Endothelial cell of umbilical vein (primary cell): ENCODE data around the gene SBDS. TPM values are rescaled to one million over a fixed set of nuclear protein-coding genes. Genes with fewer than 3 reads are reported as not detected.

Experiments used
- BruUV-seq: library from RNA; stranded (reverse); fragments of 400-500 nt; replicated peaks from 2 replicates; lab custom pipeline; 2021; lab: Mats Ljungman, UMichigan
- CTCF ChIA-PET: fragments of 300-600, 350-600 bp; sonication (Branson Sonifier 250); formaldehyde crosslinking; loops from one replicate; lab custom pipeline; 2021; ENCODE audit warnings: antibody characterized with exemption, inconsistent platforms; lab: Charles Lee
- POLR2A ChIA-PET: fragments of 300-600, 350-600 bp; sonication (Branson Sonifier 250); formaldehyde crosslinking; loops from one replicate; lab custom pipeline; 2021; ENCODE audit warnings: antibody characterized with exemption, inconsistent platforms; lab: Charles Lee
- DNase-seq: peaks from one replicate; pipeline ENCODE4 v3.0.0-alpha.2; 2011; ENCODE audit warnings: low read depth, low spot score
- FAIRE-seq: peaks from 2 replicates; lab custom pipeline; 2011; peaks lifted over from hg19 to GRCh38; lab: Jason Lieb, UNC
- H2AFZ ChIP-seq: 2 replicates; pipeline ENCODE4 v1.6.0; 2012; ENCODE audit warnings: low read depth, low read length, control low read depth, inconsistent platforms
- H3K27ac ChIP-seq: 2 replicates; pipeline ENCODE4 v1.5.1; 2011; ENCODE audit warnings: low read depth, mild to moderate bottlenecking, control low read depth, low read length, moderate library complexity; ENCODE audit not compliant: insufficient read depth
- H3K27me3 ChIP-seq, 2 experiments: 2 replicates each; pipeline versions ENCODE4 v1.6.0 to v1.6.1; 2011; ENCODE audit warnings: low read length in 2 of 2, mixed read lengths in 1 of 2; ENCODE audit not compliant: control insufficient read depth in 2 of 2, insufficient read depth in 2 of 2
- H3K36me3 ChIP-seq, 2 experiments: 2 replicates in 1 of 2; 3 replicates in 1 of 2; pipeline ENCODE4 v1.5.1; 2011; ENCODE audit warnings: low read length in 2 of 2, mild to moderate bottlenecking in 1 of 2, moderate library complexity in 1 of 2; ENCODE audit not compliant: control insufficient read depth in 2 of 2, insufficient read depth in 2 of 2; ENCODE audit errors: extremely low read depth in 1 of 2
- H3K4me1 ChIP-seq: 3 replicates; pipeline ENCODE4 v1.5.1; 2011; ENCODE audit warnings: mild to moderate bottlenecking, low read length; ENCODE audit not compliant: control insufficient read depth, insufficient read depth; ENCODE audit errors: extremely low read depth
- H3K4me2 ChIP-seq: 2 replicates; pipeline ENCODE4 v1.6.1; 2011; ENCODE audit warnings: low read length, control low read depth, mixed read lengths; ENCODE audit not compliant: insufficient read depth
- H3K4me3 ChIP-seq, 3 experiments: fragments of 200-600 bp in 1 of 3; sonication (generic), shearing (Covaris generic) in 1 of 3; replicated peaks in 1 of 3; 2 replicates each; pipeline ENCODE4 v1.5.1; 2011 to 2016; ENCODE audit warnings: control low read depth in 3 of 3, low read length in 3 of 3, mild to moderate bottlenecking in 2 of 3, inconsistent platforms in 1 of 3, low read depth in 1 of 3, moderate library complexity in 1 of 3; ENCODE audit not compliant: insufficient read depth in 1 of 3
- H3K79me2 ChIP-seq: 2 replicates; pipeline ENCODE4 v1.6.0; 2012; ENCODE audit warnings: low read length, inconsistent platforms; ENCODE audit not compliant: control insufficient read depth, insufficient read depth
- H3K9ac ChIP-seq: replicated peaks from 2 replicates; pipeline ENCODE3; 2011; ENCODE audit warnings: low read length, control low read depth; ENCODE audit not compliant: insufficient read depth; ENCODE audit errors: extremely low read depth
- H3K9me1 ChIP-seq: replicated peaks from 3 replicates; pipeline ENCODE4 v1.6.0; 2011; ENCODE audit warnings: mild to moderate bottlenecking, low read length; ENCODE audit not compliant: control insufficient read depth, insufficient read depth; ENCODE audit errors: extremely low read depth
- H3K9me3 ChIP-seq: replicated peaks from 2 replicates; pipeline ENCODE4 v1.5.1; 2012; ENCODE audit warnings: low read length, inconsistent platforms; ENCODE audit not compliant: control insufficient read depth, insufficient read depth
- H4K20me1 ChIP-seq: replicated peaks from 2 replicates; pipeline ENCODE3; 2011; ENCODE audit warnings: mild to moderate bottlenecking, low read length; ENCODE audit not compliant: control insufficient read depth, insufficient read depth; ENCODE audit errors: extremely low read depth
- EZH2 ChIP-seq: IDR thresholded peaks from 2 replicates; pipeline ENCODE4 v1.6.1; 2012; ENCODE audit warnings: borderline replicate concordance, low read depth, mild to moderate bottlenecking, moderate library complexity, low read length, inconsistent platforms; ENCODE audit not compliant: severe bottlenecking
- FOS ChIP-seq: IDR thresholded peaks from 2 replicates; pipeline ENCODE4 v1.6.1; 2011; ENCODE audit warnings: mild to moderate bottlenecking, low read length, moderate library complexity, borderline replicate concordance; ENCODE audit not compliant: insufficient read depth
- GATA2 ChIP-seq: IDR thresholded peaks from 2 replicates; pipeline ENCODE4 v1.7.0; 2011; ENCODE audit warnings: low read depth, mild to moderate bottlenecking, moderate library complexity, mixed read lengths, low read length; ENCODE audit not compliant: insufficient read length, insufficient read depth
- JUN ChIP-seq: IDR thresholded peaks from 2 replicates; pipeline ENCODE4 v1.6.1; 2011; ENCODE audit warnings: borderline replicate concordance, low read depth; ENCODE audit not compliant: insufficient read length, insufficient read depth
- MYC ChIP-seq: IDR thresholded peaks from one replicate; pipeline ENCODE4 v1.6.1; 2011; ENCODE audit warnings: mild to moderate bottlenecking, low read depth, low read length
- POLR2A ChIP-seq: IDR thresholded peaks from 2 replicates; pipeline ENCODE4 v1.6.1; 2012; ENCODE audit warnings: low read depth, mild to moderate bottlenecking, control low read depth, low read length
- POLR2AphosphoS5 ChIP-seq: IDR thresholded peaks from 2 replicates; pipeline ENCODE4 v1.6.1; 2012; ENCODE audit warnings: low read depth, mild to moderate bottlenecking, control low read depth, low read length, moderate library complexity; ENCODE audit not compliant: insufficient read depth
- dilution Hi-C: fragments of 300-500 bp; cut with MboI; formaldehyde crosslinking; loops from one replicate; pipeline ENCODE4 v1.15.0; 2019; ENCODE audit warnings: low sequenced_read_pairs; ENCODE audit not compliant: extremely low pct_ligation_motif_present
- intact Hi-C: fragments of 100-400 bp; cut with micrococcal nuclease; formaldehyde crosslinking; loops from one replicate; pipeline ENCODE4 v1.10.0; 2022
- polyA plus RNA-seq, 4 experiments: library from polyadenylated mRNA; depleted of rRNA in 3 of 4; stranded (reverse) in 3 of 4; unstranded in 1 of 4; fragments of >200 nt; gene quantifications; 2 replicates each; pipeline versions ENCODE4 v1.2.1 to v1.2.3, GENCODE V29; 2011 to 2012; ENCODE audit warnings: missing spikeins in 1 of 4
- total RNA-seq: library from RNA; stranded (reverse); gene quantifications from 2 replicates; pipeline ENCODE4 v1.2.3, GENCODE V29; 2021
- TF ChIP-seq, protein P1 (sequence below): IDR thresholded peaks from 2 replicates; pipeline ENCODE4 v1.6.1; 2011; ENCODE audit not compliant: insufficient read depth, insufficient read length
- TF ChIP-seq, protein P2 (sequence below), 2 donors: IDR thresholded peaks; 1 replicate in 1 of 2; 2 replicates in 1 of 2; pipeline ENCODE4 v1.5.1; 2011; ENCODE audit warnings: low read length in 2 of 2, mild to moderate bottlenecking in 2 of 2, moderate library complexity in 2 of 2, control low read depth in 1 of 2, inconsistent platforms in 1 of 2, low read depth in 1 of 2; ENCODE audit not compliant: insufficient read depth in 1 of 2; ENCODE audit errors: extremely low read depth in 1 of 2

Gene SBDS
- total and polyA plus RNA-seq, 2 donors (not counting 3 experiments of a cell fraction or from before 2014, with no cell fraction given): 30.7 to 86.5 TPM

DNA sequence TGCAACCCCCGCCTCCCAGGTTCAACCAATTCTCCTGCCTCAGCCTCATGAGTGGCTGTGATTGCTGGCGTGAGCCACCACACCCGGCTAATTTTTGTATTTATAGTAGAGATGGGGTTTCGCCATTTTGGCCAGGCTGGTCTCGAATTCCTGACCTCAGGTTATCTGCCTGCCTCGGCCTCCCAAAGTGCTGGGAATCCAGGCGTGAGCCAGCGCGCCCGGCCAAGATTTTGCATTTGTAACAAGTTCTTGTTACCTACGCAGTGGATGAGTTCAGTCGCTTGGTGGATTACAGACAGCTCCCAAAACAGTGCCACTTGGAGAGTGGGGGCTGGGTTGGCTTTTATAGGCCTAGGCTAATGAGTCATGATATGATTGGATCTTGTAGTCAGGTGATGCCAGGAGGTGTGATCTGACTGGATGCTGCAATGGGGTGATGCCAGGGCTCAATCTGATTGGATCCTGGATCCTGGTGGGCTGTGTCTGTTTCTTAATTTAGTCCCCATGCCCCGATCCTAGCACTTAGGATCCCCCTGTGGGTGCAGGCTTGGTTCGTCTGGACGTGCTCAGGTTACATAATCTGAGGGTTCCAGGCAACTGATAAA lies 20.3 kb downstream of the SBDS start:
- no peaks in the 10 kb centered on the region for H3K9me1 ChIP-seq
- ChIA-PET POLR2A (interaction anchor here (0.5 kb wide), 1 partner anchor 351 kb away, joined by 3 read pairs; no protein-coding TSS in a partner anchor), CTCF (no interaction called here)
- no peaks in the 10 kb centered on the region for H3K79me2 ChIP-seq
- BruUV-seq: no TSS peak
- H3K4me3 ChIP-seq: no peak overlapping the region
- no peak overlapping the region for H2AFZ ChIP-seq
- H3K36me3 ChIP-seq: no peaks in the 10 kb centered on the region
- DNase-seq (no peak), FAIRE-seq (no peak)
- H3K9me3 ChIP-seq: no peaks in the 10 kb centered on the region
- no peak overlapping the region for H3K27ac ChIP-seq
- TF ChIP-seq POLR2AphosphoS5 (no peak), JUN (no peak), GATA2 (no peak), EZH2 (no peak), FOS (no peak), MYC (no peak)
- intact Hi-C loops (no loop called here), dilution Hi-C loops (no loop called here)
- H4K20me1 ChIP-seq: no peaks in the 10 kb centered on the region
- H3K9ac ChIP-seq: no peak overlapping the region
- no peaks in the 10 kb centered on the region for H3K4me1 ChIP-seq
- no peak overlapping the region for H3K4me2 ChIP-seq
- H3K27me3 ChIP-seq: no peaks in the 10 kb centered on the region

DNA sequence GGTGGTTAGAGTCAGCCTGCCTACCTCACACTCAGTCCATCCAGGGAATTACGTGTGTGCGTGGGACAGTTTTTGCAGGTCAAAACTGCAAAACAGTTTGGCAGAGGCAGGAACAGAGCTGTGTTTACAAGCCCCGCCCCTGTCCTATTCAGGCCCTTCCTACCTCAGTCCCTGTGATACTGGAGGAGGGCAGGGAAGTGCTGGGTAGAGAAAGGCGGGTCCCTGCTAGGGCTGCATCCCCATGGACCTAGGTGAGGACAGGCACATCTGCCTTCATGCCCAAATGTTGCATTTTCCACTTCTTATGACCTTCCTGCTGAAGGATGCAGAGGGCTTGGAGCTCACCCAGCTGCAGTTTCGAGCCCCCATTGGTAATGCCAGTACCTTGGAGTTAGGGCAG lies 25.1 kb downstream of the SBDS start:
- Histone ChIP-seq H3K27ac (no peak overlapping the region), H3K36me3 (no peaks in the 10 kb centered on the region), H3K9me3 (no peaks in the 10 kb centered on the region), H3K79me2 (no peaks in the 10 kb centered on the region), H2AFZ (no peak overlapping the region), H3K9ac (no peak overlapping the region), H3K9me1 (no peaks in the 10 kb centered on the region), H3K4me1 (no peaks in the 10 kb centered on the region), H3K4me3 (no peak overlapping the region), H4K20me1 (no peaks in the 10 kb centered on the region), H3K4me2 (no peak overlapping the region), H3K27me3 (no peaks in the 10 kb centered on the region)
- no TSS peak for BruUV-seq
- POLR2A ChIA-PET: no interaction called here
- no peak for TF ChIP-seq JUN
- TF ChIP-seq EZH2: no peak
- TF ChIP-seq, protein P1, sequence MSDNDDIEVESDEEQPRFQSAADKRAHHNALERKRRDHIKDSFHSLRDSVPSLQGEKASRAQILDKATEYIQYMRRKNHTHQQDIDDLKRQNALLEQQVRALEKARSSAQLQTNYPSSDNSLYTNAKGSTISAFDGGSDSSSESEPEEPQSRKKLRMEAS: no peak
- no peak for TF ChIP-seq MYC
- TF ChIP-seq, protein P2, sequence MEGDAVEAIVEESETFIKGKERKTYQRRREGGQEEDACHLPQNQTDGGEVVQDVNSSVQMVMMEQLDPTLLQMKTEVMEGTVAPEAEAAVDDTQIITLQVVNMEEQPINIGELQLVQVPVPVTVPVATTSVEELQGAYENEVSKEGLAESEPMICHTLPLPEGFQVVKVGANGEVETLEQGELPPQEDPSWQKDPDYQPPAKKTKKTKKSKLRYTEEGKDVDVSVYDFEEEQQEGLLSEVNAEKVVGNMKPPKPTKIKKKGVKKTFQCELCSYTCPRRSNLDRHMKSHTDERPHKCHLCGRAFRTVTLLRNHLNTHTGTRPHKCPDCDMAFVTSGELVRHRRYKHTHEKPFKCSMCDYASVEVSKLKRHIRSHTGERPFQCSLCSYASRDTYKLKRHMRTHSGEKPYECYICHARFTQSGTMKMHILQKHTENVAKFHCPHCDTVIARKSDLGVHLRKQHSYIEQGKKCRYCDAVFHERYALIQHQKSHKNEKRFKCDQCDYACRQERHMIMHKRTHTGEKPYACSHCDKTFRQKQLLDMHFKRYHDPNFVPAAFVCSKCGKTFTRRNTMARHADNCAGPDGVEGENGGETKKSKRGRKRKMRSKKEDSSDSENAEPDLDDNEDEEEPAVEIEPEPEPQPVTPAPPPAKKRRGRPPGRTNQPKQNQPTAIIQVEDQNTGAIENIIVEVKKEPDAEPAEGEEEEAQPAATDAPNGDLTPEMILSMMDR (IDR thresholded peaks at IDR 0.05; ENCODE audit: extremely low read depth in 1 of 2, insufficient read depth in 1 of 2, low read depth in 1 of 2, low read length in 2 of 2): no peak
- no peak for TF ChIP-seq POLR2A
- no peak for TF ChIP-seq FOS
- no peak for TF ChIP-seq POLR2AphosphoS5
- no peak for TF ChIP-seq GATA2
- intact Hi-C loops (no loop called here), dilution Hi-C loops (no loop called here)
- CTCF ChIA-PET: no interaction called here
- FAIRE-seq (no peak), DNase-seq (no peak)
